Measurements from ENCODE around the gene UBE3D.
"Not testable (repeated sequence)": the region's sequence is repeated elsewhere in the genome, so short reads cannot be mapped to it uniquely, and the experiment has no call there.

The UBE3D gene

DNA sequence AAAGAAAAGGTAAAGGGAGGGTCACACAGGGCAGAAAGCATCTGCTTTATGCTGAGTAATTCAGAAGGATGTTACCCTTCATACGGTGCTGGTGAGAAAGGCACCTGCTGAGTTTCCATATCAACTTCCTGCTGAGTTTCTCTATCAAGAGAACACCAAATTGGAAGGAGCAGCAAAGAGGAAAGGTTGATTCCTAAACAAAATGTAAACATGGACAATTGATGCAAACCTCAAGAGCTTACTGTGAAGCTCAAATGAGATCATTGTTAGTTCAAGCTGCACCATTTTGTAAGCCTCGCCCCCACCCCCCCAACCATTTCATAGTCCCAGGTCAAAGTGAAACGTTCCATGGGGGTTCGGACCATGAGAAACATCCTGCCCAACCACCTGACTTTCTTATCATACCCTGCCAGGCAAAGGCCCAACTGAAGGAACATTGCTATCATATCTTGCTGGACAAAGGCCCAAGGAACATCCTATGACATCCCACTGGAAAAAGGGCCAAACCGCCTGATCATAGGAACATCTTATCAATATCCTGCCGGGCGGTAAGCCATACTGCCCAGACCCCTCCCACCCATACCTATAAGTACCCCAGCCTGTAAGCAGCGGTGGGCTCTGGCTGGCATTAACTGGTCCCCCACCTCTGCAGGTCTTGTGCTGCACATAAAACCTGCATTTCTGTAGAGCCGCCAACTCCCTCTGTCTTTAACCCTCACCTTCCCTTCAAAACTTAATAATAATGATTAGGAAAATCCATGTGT is 171.6 kb downstream of the UBE3D start:
- TF ChIP-seq GABPA (IDR thresholded peaks at IDR 0.05; ENCODE audit: low read depth), result no peak
- no peak for TF ChIP-seq POLR2AphosphoS5 (IDR thresholded peaks at IDR 0.05; ENCODE audit: low read depth)
- TF ChIP-seq CTCF (IDR thresholded peaks at IDR 0.05; ENCODE audit: insufficient read depth, low read length), result no peak
- TF ChIP-seq REST (IDR thresholded peaks at IDR 0.05; ENCODE audit: insufficient replicate concordance, low read depth), result no peak
- no peak for TF ChIP-seq SPI1 (IDR thresholded peaks at IDR 0.05; ENCODE audit: borderline replicate concordance, low read depth)
- DNase-seq (ENCODE audit: low read depth in 1 of 2, low spot score in 1 of 2), result no peak
- no peak overlapping the region for H3K27ac ChIP-seq (replicated peaks)
- H3K4me3 ChIP-seq (replicated peaks; ENCODE audit: insufficient read depth, low read length), result no peak overlapping the region
- no peaks in the 10 kb centered on the region for H3K27me3 ChIP-seq (ENCODE audit: insufficient read depth, poor library complexity, severe bottlenecking)

- not testable (repeated sequence) for H3K4me3 ChIP-seq (replicated peaks; ENCODE audit: insufficient read depth, low read length); H3K27ac ChIP-seq (replicated peaks); DNase-seq (ENCODE audit: low read depth in 1 of 2, low spot score in 1 of 2); H3K27me3 ChIP-seq (ENCODE audit: insufficient read depth, poor library complexity, severe bottlenecking)
Measured at GRCh38 chr6:82891503-82891902, 174.1 kb downstream of the UBE3D start.

DNA sequence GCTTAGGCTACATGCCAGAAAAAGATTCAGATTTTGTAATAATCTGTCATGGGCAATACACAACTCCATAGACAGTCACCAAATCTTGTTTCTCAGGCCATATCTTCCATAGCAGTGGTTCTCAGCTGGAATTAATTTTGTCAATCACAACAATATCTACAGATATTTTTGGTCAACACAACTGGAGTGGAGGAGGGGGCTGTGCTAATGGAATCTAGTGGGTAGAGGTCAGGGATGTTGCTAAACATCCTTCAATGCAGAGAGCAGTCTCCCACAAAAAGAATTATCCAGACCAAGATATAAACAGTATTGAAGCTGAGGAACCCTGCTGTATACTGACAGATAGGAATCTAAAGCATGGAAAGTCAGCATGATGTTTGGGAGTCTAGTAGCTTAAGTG is 174.6 kb downstream of the UBE3D start:
- DNase-seq (ENCODE audit: low read depth in 1 of 2, low spot score in 1 of 2), result no peak
- no peaks in the 10 kb centered on the region for H3K27me3 ChIP-seq (ENCODE audit: insufficient read depth, poor library complexity, severe bottlenecking)
- TF ChIP-seq CTCF (IDR thresholded peaks at IDR 0.05; ENCODE audit: insufficient read depth, low read length), result no peak
- TF ChIP-seq SPI1 (IDR thresholded peaks at IDR 0.05; ENCODE audit: borderline replicate concordance, low read depth), result no peak
- TF ChIP-seq REST (IDR thresholded peaks at IDR 0.05; ENCODE audit: insufficient replicate concordance, low read depth), result no peak
- TF ChIP-seq POLR2AphosphoS5 (IDR thresholded peaks at IDR 0.05; ENCODE audit: low read depth), result no peak
- TF ChIP-seq GABPA (IDR thresholded peaks at IDR 0.05; ENCODE audit: low read depth), result no peak
- H3K27ac ChIP-seq (replicated peaks), result no peak overlapping the region
- H3K4me3 ChIP-seq (replicated peaks; ENCODE audit: insufficient read depth, low read length), result no peak overlapping the region

DNA sequence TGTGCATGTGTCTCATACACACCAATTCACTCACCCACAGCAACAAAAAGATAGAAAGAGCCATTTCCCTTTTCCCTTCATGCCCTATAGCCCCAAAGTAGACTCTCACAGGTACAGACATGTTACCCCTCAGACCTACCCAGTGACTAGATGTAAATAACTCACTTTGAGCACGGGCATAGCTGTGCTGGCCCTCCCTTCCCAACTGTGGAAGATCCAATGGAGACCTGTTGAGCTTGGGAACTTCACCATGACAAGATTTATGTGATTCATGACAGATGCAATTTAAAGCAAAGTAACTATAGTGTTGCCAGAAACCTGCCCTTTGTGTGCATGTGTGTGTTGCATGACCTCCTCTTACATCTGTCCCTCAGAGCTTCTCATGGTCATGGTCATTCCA is 175.4 kb downstream of the UBE3D start:
- Histone ChIP-seq H3K27me3 (ENCODE audit: insufficient read depth, poor library complexity, severe bottlenecking) (no peaks in the 10 kb centered on the region), H3K27ac (replicated peaks) (no peak overlapping the region), H3K4me3 (replicated peaks; ENCODE audit: insufficient read depth, low read length) (no peak overlapping the region)
- no peak for DNase-seq (ENCODE audit: low read depth in 1 of 2, low spot score in 1 of 2)
- TF ChIP-seq GABPA (IDR thresholded peaks at IDR 0.05; ENCODE audit: low read depth), result no peak
- TF ChIP-seq POLR2AphosphoS5 (IDR thresholded peaks at IDR 0.05; ENCODE audit: low read depth), result no peak
- no peak for TF ChIP-seq CTCF (IDR thresholded peaks at IDR 0.05; ENCODE audit: insufficient read depth, low read length)
- no peak for TF ChIP-seq SPI1 (IDR thresholded peaks at IDR 0.05; ENCODE audit: borderline replicate concordance, low read depth)
- TF ChIP-seq REST (IDR thresholded peaks at IDR 0.05; ENCODE audit: insufficient replicate concordance, low read depth), result no peak
